Brain microvascular endothelial cell (primary cell): Measurements from ENCODE around the gene LAS1L.
A peak's percentile ranks its signal among the peaks of the same experiment; 100 is the strongest.
"Not testable (repeated sequence)": the region's sequence is repeated elsewhere in the genome, so short reads cannot be mapped to it uniquely, and the experiment has no call there.

Experiments
- DNase-seq: peaks from one replicate; pipeline ENCODE4 v3.0.0-alpha.2; 2020
- H3K27ac ChIP-seq: fragments of 250-450 bp; sonication (Bioruptor Pico); 2 replicates; pipeline ENCODE4 v1.5.1; 2020; ENCODE audit warnings: mild to moderate bottlenecking, moderate library complexity
- H3K27me3 ChIP-seq: fragments of 250-450 bp; sonication (Bioruptor Pico); replicated peaks from 2 replicates; pipeline ENCODE4 v1.5.1; 2020; ENCODE audit warnings: mild to moderate bottlenecking
- H3K36me3 ChIP-seq: fragments of 250-450 bp; sonication (Bioruptor Pico); replicated peaks from 2 replicates; pipeline ENCODE4 v1.5.1; 2020; ENCODE audit warnings: mild to moderate bottlenecking
- H3K4me3 ChIP-seq: 2 replicates; pipeline ENCODE4 v1.5.1; 2011; ENCODE audit warnings: low read depth, mild to moderate bottlenecking, control low read depth, low read length, moderate library complexity
- CTCF ChIP-seq: IDR thresholded peaks from 2 replicates; pipeline ENCODE4 v1.5.1; 2011; ENCODE audit warnings: low read depth, mild to moderate bottlenecking, moderate library complexity, low read length, control low read depth, inconsistent platforms; ENCODE audit errors: missing control alignments
- in situ Hi-C: cut with HindIII; loops from 2 replicates; pipeline ENCODE4 v1.10.0; 2017; ENCODE audit warnings: low sequenced_read_pairs, low pct_ligation_motif_present

The LAS1L gene

GRCh38 chrX:65524139-65524538, 10.4 kb downstream of the LAS1L start:
- no peak for TF ChIP-seq CTCF
- peaks cover 18% of the 10 kb centered on the region for H3K36me3 ChIP-seq
- no peak overlapping the region for H3K4me3 ChIP-seq
- no peaks in the 10 kb centered on the region for H3K27me3 ChIP-seq
- in situ Hi-C loops = no loop called here
- no peak for DNase-seq
- H3K27ac ChIP-seq = no peak overlapping the region

- in situ Hi-C loops = no loop called here
- Histone ChIP-seq H3K4me3 (no peak overlapping the region), H3K27ac (peak overlapping the region; percentile 12), H3K27me3 (no peaks in the 10 kb centered on the region), H3K36me3 (peaks cover 14% of the 10 kb centered on the region)
- DNase-seq = peak; percentile 55
- no peak for TF ChIP-seq CTCF
Measured at GRCh38 chrX:65522739-65523372, 11.7 kb downstream of the LAS1L start.

GRCh38 chrX:65519530-65519929, 15.1 kb downstream of the LAS1L start:
- peaks cover 14% of the 10 kb centered on the region for H3K36me3 ChIP-seq
- H3K27me3 ChIP-seq, H3K27ac ChIP-seq, DNase-seq, H3K4me3 ChIP-seq, in situ Hi-C loops: not testable (repeated sequence)

GRCh38 chrX:65518980-65519379, 15.6 kb downstream of the LAS1L start:
- in situ Hi-C loops, DNase-seq, H3K4me3 ChIP-seq, H3K27me3 ChIP-seq, H3K27ac ChIP-seq: not testable (repeated sequence)
- peaks cover 13% of the 10 kb centered on the region for H3K36me3 ChIP-seq

GRCh38 chrX:65517923-65518322, 16.7 kb downstream of the LAS1L start:
- Histone ChIP-seq H3K4me3 (no peak overlapping the region), H3K36me3 (peaks cover 10% of the 10 kb centered on the region), H3K27ac (no peak overlapping the region), H3K27me3 (no peaks in the 10 kb centered on the region)
- DNase-seq = no peak
- in situ Hi-C loops = no loop called here
- TF ChIP-seq CTCF = no peak

- Histone ChIP-seq H3K27ac (no peak overlapping the region), H3K36me3 (peaks cover 7% of the 10 kb centered on the region), H3K4me3 (no peak overlapping the region), H3K27me3 (no peaks in the 10 kb centered on the region)
- TF ChIP-seq CTCF = no peak
- in situ Hi-C loops = no loop called here
- DNase-seq = no peak
Measured at GRCh38 chrX:65516756-65517155, 17.8 kb downstream of the LAS1L start.

GRCh38 chrX:65513610-65514009, 21.0 kb downstream of the LAS1L start:
- no peaks in the 10 kb centered on the region for H3K27me3 ChIP-seq
- no peak overlapping the region for H3K4me3 ChIP-seq
- H3K27ac ChIP-seq = no peak overlapping the region
- no peaks in the 10 kb centered on the region for H3K36me3 ChIP-seq
- in situ Hi-C loops = no loop called here
- no peak for TF ChIP-seq CTCF
- no peak for DNase-seq
